GM18517 (cell line): ENCODE data around the gene ASB8.
A peak's percentile ranks its signal among the peaks of the same experiment; 100 is the strongest.

ENCODE experiments used
- ATAC-seq: cut with Tn5 transposase; IDR thresholded peaks from one replicate; pipeline ENCODE4 v1.9.1; 2021; ENCODE audit warnings: mild to moderate bottlenecking, moderate library complexity; ENCODE audit not compliant: unreplicated experiment

ASB8 gene

GRCh38 chr12:48106681-48107613 is 50.4 kb downstream of the ASB8 start:
- ATAC-seq, result no peak

GRCh38 chr12:48105867-48106680 is 51.2 kb downstream of the ASB8 start, which contains the start of gene SENP1:
Gene SENP1 (minus strand): TSS chr12:48106079. CDS start chr12:48101472, 4,607 bp downstream.
- ATAC-seq, result peak; percentile 77

- peak; percentile 33 for ATAC-seq
Observed at GRCh38 chr12:48105321-48105866, 51.9 kb downstream of the ASB8 start.

- no peak for ATAC-seq
Observed at GRCh38 chr12:48104531-48104930, 52.8 kb downstream of the ASB8 start.
